HepG2 (cell line): Measurements from ENCODE around the gene CCT8. TPM values are rescaled to one million over a fixed set of nuclear protein-coding genes. Genes with fewer than 3 reads are reported as not detected.

Experiments
- CBX5 ChIP-seq: sonication (generic); formaldehyde crosslinking; IDR thresholded peaks from 2 replicates; pipeline ENCODE4 v1.4.0; 2020; ENCODE audit warnings: missing genetic modification reagents, borderline replicate concordance
- ETV6 ChIP-seq: sonication (generic); formaldehyde crosslinking; conservative IDR thresholded peaks from 2 replicates; pipeline ENCODE4 v1.4.0; 2020; ENCODE audit warnings: missing genetic modification reagents
- ONECUT2 ChIP-seq: sonication (generic); formaldehyde crosslinking; IDR thresholded peaks from 2 replicates; pipeline ENCODE4 v1.4.0; 2020; ENCODE audit warnings: missing genetic modification reagents
- SCMH1 ChIP-seq: sonication (generic); formaldehyde crosslinking; IDR thresholded peaks from 2 replicates; pipeline ENCODE4 v1.9.0; 2021; ENCODE audit warnings: missing genetic modification reagents, mild to moderate bottlenecking, borderline replicate concordance
- TARDBP ChIP-seq: sonication (generic); formaldehyde crosslinking; IDR thresholded peaks from 2 replicates; pipeline ENCODE4 v1.8.0; 2022; ENCODE audit warnings: mild to moderate bottlenecking, missing genetic modification reagents
- ZFP36L1 ChIP-seq: sonication (generic); formaldehyde crosslinking; IDR thresholded peaks from 2 replicates; pipeline ENCODE4 v1.8.0; 2022; ENCODE audit warnings: mild to moderate bottlenecking, missing genetic modification reagents, moderate library complexity
- ZMYM4 ChIP-seq: sonication (generic); formaldehyde crosslinking; IDR thresholded peaks from 2 replicates; pipeline ENCODE4 v1.8.1; 2023; ENCODE audit warnings: mild to moderate bottlenecking, missing genetic modification reagents
- ZNF317 ChIP-seq: sonication (generic); formaldehyde crosslinking; IDR thresholded peaks from 2 replicates; pipeline ENCODE4 v1.5.0; 2020; ENCODE audit warnings: mild to moderate bottlenecking, missing genetic modification reagents
- ZNF543 ChIP-seq: sonication (generic); formaldehyde crosslinking; IDR thresholded peaks from 2 replicates; pipeline ENCODE4 v1.4.0; 2020; ENCODE audit warnings: mild to moderate bottlenecking, missing genetic modification reagents
- ZNF556 ChIP-seq: sonication (generic); formaldehyde crosslinking; IDR thresholded peaks from 2 replicates; pipeline ENCODE4 v1.4.0; 2020; ENCODE audit warnings: mild to moderate bottlenecking, missing genetic modification reagents, borderline replicate concordance
- ZNF567 ChIP-seq: sonication (generic); formaldehyde crosslinking; IDR thresholded peaks from 2 replicates; pipeline ENCODE4 v1.8.1; 2023; ENCODE audit warnings: mild to moderate bottlenecking, missing genetic modification reagents, borderline replicate concordance
- ZNF674 ChIP-seq: sonication (generic); formaldehyde crosslinking; IDR thresholded peaks from 2 replicates; pipeline ENCODE4 v1.5.0; 2020; ENCODE audit warnings: low read depth, mild to moderate bottlenecking, missing genetic modification reagents
- ZNF709 ChIP-seq: sonication (generic); formaldehyde crosslinking; IDR thresholded peaks from 2 replicates; pipeline ENCODE4 v1.5.0; 2020; ENCODE audit warnings: mild to moderate bottlenecking, missing genetic modification reagents
- polyA plus RNA-seq, 8 experiments: library from polyadenylated mRNA; depleted of rRNA in 3 of 8; stranded (reverse) in 7 of 8; unstranded in 1 of 8; fragments of >200 nt; fragmentation: Illumina TruSeq in 4 of 8; extraction: Trizol in 4 of 8; gene quantifications; 2 replicates each; pipeline versions ENCODE4 v1.2.1 to v1.2.3, GENCODE V29; 2011 to 2016; ENCODE audit warnings: low read depth in 4 of 8, missing spikeins in 1 of 8, mixed read lengths in 1 of 8; ENCODE audit not compliant: insufficient read depth in 1 of 8
- total RNA-seq, 5 experiments: library from RNA; depleted of rRNA; stranded (reverse); fragments of >200 nt; fragmentation: Illumina TruSeq; extraction: Trizol; gene quantifications; 2 replicates each; pipeline ENCODE4 v1.2.3, GENCODE V29; 2016; ENCODE audit warnings: low read depth in 1 of 5
- TF ChIP-seq, protein P1 (sequence below): IDR thresholded peaks from 2 replicates; pipeline ENCODE4 v1.6.1; 2016; ENCODE audit warnings: low read depth, borderline replicate concordance
- TF ChIP-seq, protein P2 (sequence below): sonication (generic); formaldehyde crosslinking; IDR thresholded peaks from 2 replicates; pipeline ENCODE4 v1.4.0; 2020; ENCODE audit warnings: missing genetic modification reagents; ENCODE audit errors: not compliant biosample characterization
- TF ChIP-seq, protein P3 (sequence below): sonication (generic); formaldehyde crosslinking; IDR thresholded peaks from 2 replicates; pipeline ENCODE4 v1.9.0; 2021; ENCODE audit warnings: missing genetic modification reagents, borderline replicate concordance
- TF ChIP-seq, protein P4 (sequence below): sonication (generic); formaldehyde crosslinking; IDR thresholded peaks from 2 replicates; pipeline ENCODE4 v1.5.1; 2020; ENCODE audit warnings: mild to moderate bottlenecking, moderate library complexity, missing genetic modification reagents
- TF ChIP-seq, protein P5 (sequence below): sonication (generic); formaldehyde crosslinking; IDR thresholded peaks from 2 replicates; pipeline ENCODE4 v1.4.0; 2020; ENCODE audit warnings: mild to moderate bottlenecking, missing genetic modification reagents
- TF ChIP-seq, protein P6 (sequence below): sonication (generic); IDR thresholded peaks from 2 replicates; pipeline ENCODE4 v1.6.1; 2016; ENCODE audit warnings: low read depth, borderline replicate concordance

CCT8 gene
- total and polyA plus RNA-seq, 2 of the 13 experiments (the other 11 are each of a cell fraction or from before 2014, with no cell fraction given), result 127 to 325 TPM

DNA sequence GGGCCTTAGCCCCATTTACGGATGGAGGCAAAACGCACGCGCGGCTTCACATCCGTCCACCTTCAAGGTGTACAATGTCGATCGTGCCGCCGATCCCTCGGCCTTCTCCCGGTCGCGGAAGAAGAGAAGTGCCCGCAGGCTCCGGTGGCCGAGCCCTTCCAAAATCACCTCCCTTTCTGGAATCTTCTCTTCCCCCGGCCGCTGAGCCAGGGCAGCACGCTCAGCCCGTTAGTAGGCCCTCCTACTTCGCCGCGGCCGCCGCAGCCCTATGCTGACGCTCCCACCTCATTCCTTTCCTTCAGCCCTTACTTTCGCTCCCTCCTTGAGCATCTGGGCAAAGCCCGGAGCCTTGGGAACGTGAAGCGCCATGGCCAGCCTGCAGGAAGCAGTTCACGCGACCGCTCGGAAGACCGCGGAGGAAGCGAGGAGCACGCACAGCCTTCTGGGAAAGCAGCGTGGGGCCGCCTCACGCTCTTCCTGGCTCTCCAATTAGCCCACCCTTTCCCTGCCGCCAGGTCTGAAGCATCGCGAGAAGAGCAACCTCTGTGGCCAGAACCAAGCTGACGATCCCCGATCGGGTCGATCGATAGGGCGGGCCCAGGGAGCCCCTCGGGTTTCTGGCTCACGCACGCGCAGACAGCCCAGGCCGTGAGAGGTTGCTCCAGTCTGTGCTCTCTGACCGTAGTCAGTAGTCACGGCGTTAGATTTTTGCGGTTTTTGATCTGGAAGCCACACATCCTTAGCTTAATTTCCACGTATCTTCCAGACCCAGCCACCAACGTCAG lies at the start of gene CCT8 (continued):
- TF ChIP-seq, protein P1, sequence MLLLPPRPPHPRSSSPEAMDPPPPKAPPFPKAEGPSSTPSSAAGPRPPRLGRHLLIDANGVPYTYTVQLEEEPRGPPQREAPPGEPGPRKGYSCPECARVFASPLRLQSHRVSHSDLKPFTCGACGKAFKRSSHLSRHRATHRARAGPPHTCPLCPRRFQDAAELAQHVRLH (CRISPR knock-in tag), result peak; percentile 66; the same call in 1 of the 2 replicates
- peak; percentile 67; the same call in 1 of the 2 replicates for TF ChIP-seq ZNF556 (CRISPR knock-in tag)
- TF ChIP-seq ZNF543 (CRISPR knock-in tag), result 0 out of 2 replicates have a peak, but pooled peaks have one; percentile 35
- TF ChIP-seq, protein P2, sequence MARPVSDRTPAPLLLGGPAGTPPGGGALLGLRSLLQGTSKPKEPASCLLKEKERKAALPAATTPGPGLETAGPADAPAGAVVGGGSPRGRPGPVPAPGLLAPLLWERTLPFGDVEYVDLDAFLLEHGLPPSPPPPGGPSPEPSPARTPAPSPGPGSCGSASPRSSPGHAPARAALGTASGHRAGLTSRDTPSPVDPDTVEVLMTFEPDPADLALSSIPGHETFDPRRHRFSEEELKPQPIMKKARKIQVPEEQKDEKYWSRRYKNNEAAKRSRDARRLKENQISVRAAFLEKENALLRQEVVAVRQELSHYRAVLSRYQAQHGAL (CRISPR knock-in tag), result no peak
- no peak for TF ChIP-seq ZNF674
- TF ChIP-seq ZNF709 (CRISPR knock-in tag), result peak; percentile 82; the same call in 1 of the 2 replicates
- TF ChIP-seq, protein P3, sequence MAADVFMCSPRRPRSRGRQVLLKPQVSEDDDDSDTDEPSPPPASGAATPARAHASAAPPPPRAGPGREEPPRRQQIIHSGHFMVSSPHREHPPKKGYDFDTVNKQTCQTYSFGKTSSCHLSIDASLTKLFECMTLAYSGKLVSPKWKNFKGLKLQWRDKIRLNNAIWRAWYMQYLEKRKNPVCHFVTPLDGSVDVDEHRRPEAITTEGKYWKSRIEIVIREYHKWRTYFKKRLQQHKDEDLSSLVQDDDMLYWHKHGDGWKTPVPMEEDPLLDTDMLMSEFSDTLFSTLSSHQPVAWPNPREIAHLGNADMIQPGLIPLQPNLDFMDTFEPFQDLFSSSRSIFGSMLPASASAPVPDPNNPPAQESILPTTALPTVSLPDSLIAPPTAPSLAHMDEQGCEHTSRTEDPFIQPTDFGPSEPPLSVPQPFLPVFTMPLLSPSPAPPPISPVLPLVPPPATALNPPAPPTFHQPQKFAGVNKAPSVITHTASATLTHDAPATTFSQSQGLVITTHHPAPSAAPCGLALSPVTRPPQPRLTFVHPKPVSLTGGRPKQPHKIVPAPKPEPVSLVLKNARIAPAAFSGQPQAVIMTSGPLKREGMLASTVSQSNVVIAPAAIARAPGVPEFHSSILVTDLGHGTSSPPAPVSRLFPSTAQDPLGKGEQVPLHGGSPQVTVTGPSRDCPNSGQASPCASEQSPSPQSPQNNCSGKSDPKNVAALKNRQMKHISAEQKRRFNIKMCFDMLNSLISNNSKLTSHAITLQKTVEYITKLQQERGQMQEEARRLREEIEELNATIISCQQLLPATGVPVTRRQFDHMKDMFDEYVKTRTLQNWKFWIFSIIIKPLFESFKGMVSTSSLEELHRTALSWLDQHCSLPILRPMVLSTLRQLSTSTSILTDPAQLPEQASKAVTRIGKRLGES (CRISPR knock-in tag), result 0 out of 2 replicates have a peak, but pooled peaks have one; percentile 56
- TF ChIP-seq CBX5, result peak; percentile 94
- TF ChIP-seq ETV6 (CRISPR knock-in tag), result no peak
- no peak; the same call in 1 of the 2 replicates for TF ChIP-seq ZNF567 (CRISPR knock-in tag)
- TF ChIP-seq, protein P4, sequence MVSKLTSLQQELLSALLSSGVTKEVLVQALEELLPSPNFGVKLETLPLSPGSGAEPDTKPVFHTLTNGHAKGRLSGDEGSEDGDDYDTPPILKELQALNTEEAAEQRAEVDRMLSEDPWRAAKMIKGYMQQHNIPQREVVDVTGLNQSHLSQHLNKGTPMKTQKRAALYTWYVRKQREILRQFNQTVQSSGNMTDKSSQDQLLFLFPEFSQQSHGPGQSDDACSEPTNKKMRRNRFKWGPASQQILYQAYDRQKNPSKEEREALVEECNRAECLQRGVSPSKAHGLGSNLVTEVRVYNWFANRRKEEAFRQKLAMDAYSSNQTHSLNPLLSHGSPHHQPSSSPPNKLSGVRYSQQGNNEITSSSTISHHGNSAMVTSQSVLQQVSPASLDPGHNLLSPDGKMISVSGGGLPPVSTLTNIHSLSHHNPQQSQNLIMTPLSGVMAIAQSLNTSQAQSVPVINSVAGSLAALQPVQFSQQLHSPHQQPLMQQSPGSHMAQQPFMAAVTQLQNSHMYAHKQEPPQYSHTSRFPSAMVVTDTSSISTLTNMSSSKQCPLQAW (CRISPR knock-in tag), result peak; percentile 92
- peak; percentile 86 for TF ChIP-seq TARDBP (CRISPR knock-in tag)
- TF ChIP-seq SCMH1 (CRISPR knock-in tag), result no peak
- TF ChIP-seq, protein P5, sequence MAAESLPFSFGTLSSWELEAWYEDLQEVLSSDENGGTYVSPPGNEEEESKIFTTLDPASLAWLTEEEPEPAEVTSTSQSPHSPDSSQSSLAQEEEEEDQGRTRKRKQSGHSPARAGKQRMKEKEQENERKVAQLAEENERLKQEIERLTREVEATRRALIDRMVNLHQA (CRISPR knock-in tag), result no peak
- TF ChIP-seq ZFP36L1, result no peak
- TF ChIP-seq, protein P6, sequence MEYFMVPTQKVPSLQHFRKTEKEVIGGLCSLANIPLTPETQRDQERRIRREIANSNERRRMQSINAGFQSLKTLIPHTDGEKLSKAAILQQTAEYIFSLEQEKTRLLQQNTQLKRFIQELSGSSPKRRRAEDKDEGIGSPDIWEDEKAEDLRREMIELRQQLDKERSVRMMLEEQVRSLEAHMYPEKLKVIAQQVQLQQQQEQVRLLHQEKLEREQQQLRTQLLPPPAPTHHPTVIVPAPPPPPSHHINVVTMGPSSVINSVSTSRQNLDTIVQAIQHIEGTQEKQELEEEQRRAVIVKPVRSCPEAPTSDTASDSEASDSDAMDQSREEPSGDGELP, result peak; percentile 65; the same call in 1 of the 2 replicates
- TF ChIP-seq ZNF317 (CRISPR knock-in tag), result peak; percentile 36; the same call in 1 of the 2 replicates
- TF ChIP-seq ONECUT2 (CRISPR knock-in tag), result peak; percentile 81; the same call in 1 of the 2 replicates
- TF ChIP-seq ZMYM4 (CRISPR knock-in tag), result peak; percentile 98
